Caco-2 (cell line): ENCODE data around the gene PAFAH1B2. TPM values are rescaled to one million over a fixed set of nuclear protein-coding genes. Genes with fewer than 3 reads are reported as not detected.

Experiments used
- BruUV-seq: library from RNA; stranded (reverse); fragments of 400-500 nt; replicated peaks from 2 replicates; lab custom pipeline; 2021; lab: Mats Ljungman, UMichigan
- CTCF ChIA-PET: fragments of 300-600 bp; sonication (Branson Sonifier 250); formaldehyde crosslinking; loops from one replicate; lab custom pipeline; 2022; ENCODE audit warnings: antibody characterized with exemption; lab: Charles Lee
- POLR2A ChIA-PET: fragments of 300-600 bp; sonication (Branson Sonifier 250); formaldehyde crosslinking; loops from one replicate; lab custom pipeline; 2022; ENCODE audit warnings: antibody characterized with exemption; lab: Charles Lee
- DNase-seq, 2 experiments: peaks; one replicate each; pipeline versions ENCODE4 v3.0.0 to v3.0.0-alpha.2; 2020 to 2022
- H3K27me3 ChIP-seq: replicated peaks from 2 replicates; pipeline ENCODE4 v1.6.0; 2011; ENCODE audit warnings: low read length; ENCODE audit not compliant: control insufficient read depth, insufficient read depth
- H3K36me3 ChIP-seq: 2 replicates; pipeline ENCODE4 v1.5.1; 2011; ENCODE audit warnings: low read length; ENCODE audit not compliant: control insufficient read depth, insufficient read depth
- H3K4me1 ChIP-seq: fragments of 250-450 bp; sonication (Bioruptor Pico); 2 replicates; pipeline ENCODE4 v1.5.1; 2020; ENCODE audit warnings: mild to moderate bottlenecking
- H3K4me3 ChIP-seq: 2 replicates; pipeline ENCODE4 v1.5.1; 2011; ENCODE audit warnings: low read depth, mild to moderate bottlenecking, control low read depth, low read length
- H3K9me3 ChIP-seq: fragments of 250-450 bp; sonication (Bioruptor Pico); 2 replicates; pipeline ENCODE4 v1.5.1; 2020; ENCODE audit warnings: mild to moderate bottlenecking, moderate library complexity
- H3K27ac Mint-ChIP-seq: one replicate; pipeline ENCODE4 v1.8.0; 2022; ENCODE audit warnings: mixed read lengths; ENCODE audit not compliant: unreplicated experiment
- H3K27me3 Mint-ChIP-seq: one replicate; pipeline ENCODE4 v1.8.0; 2022; ENCODE audit warnings: mixed read lengths; ENCODE audit not compliant: insufficient read depth, unreplicated experiment
- H3K36me3 Mint-ChIP-seq: one replicate; pipeline ENCODE4 v1.8.0; 2022; ENCODE audit warnings: mild to moderate bottlenecking, mixed read lengths; ENCODE audit not compliant: insufficient read depth, unreplicated experiment
- H3K4me1 Mint-ChIP-seq: one replicate; pipeline ENCODE4 v1.8.0; 2022; ENCODE audit warnings: low read depth, mixed read lengths; ENCODE audit not compliant: unreplicated experiment
- H3K4me3 Mint-ChIP-seq: one replicate; pipeline ENCODE4 v1.8.0; 2022; ENCODE audit warnings: mild to moderate bottlenecking, moderate library complexity, mixed read lengths; ENCODE audit not compliant: unreplicated experiment
- H3K9me3 Mint-ChIP-seq: one replicate; pipeline ENCODE4 v1.8.0; 2022; ENCODE audit warnings: mixed read lengths; ENCODE audit not compliant: unreplicated experiment
- CTCF ChIP-seq, 2 experiments: fragments of 200-600 bp in 1 of 2; IDR thresholded peaks; 1 replicate in 1 of 2; 2 replicates in 1 of 2; pipeline versions ENCODE4 v1.5.1 to v1.8.0; 2011 to 2022; ENCODE audit warnings: antibody characterized with exemption in 1 of 2, control low read depth in 1 of 2, inconsistent platforms in 1 of 2, low read depth in 1 of 2, low read length in 1 of 2, mild to moderate bottlenecking in 1 of 2, moderate library complexity in 1 of 2; ENCODE audit not compliant: insufficient read depth in 1 of 2, severe bottlenecking in 1 of 2, unreplicated experiment in 1 of 2
- intact Hi-C: fragments of 100-400 bp; cut with micrococcal nuclease; formaldehyde crosslinking; loops from one replicate; pipeline ENCODE4 v1.10.0; 2022; ENCODE audit not compliant: unreplicated experiment
- total RNA-seq: library from RNA; stranded (reverse); gene quantifications from 2 replicates; pipeline ENCODE4 v1.2.3, GENCODE V29; 2022

PAFAH1B2 gene
- total RNA-seq, 1 experiment from 2014 or later, result 167 TPM

- no peak overlapping the region for H3K27ac Mint-ChIP-seq
- no peaks in the 10 kb centered on the region for H3K9me3 ChIP-seq
- H3K27me3 Mint-ChIP-seq, result no peaks in the 10 kb centered on the region
- BruUV-seq, result no TSS peak
- peaks cover 16% of the 10 kb centered on the region for H3K36me3 ChIP-seq
- CTCF ChIA-PET, result no interaction called here
- no peak overlapping the region for H3K4me3 ChIP-seq
- H3K9me3 Mint-ChIP-seq, result no peaks in the 10 kb centered on the region
- no peaks in the 10 kb centered on the region for H3K27me3 ChIP-seq
- POLR2A ChIA-PET, result no interaction called here
- peaks cover 11% of the 10 kb centered on the region for H3K4me1 Mint-ChIP-seq
- no peak for TF ChIP-seq CTCF (IDR thresholded peaks at IDR 0.05; ENCODE audit: insufficient read depth in 1 of 2, low read depth in 1 of 2, low read length in 1 of 2, severe bottlenecking in 1 of 2, unreplicated experiment in 1 of 2)
- H3K4me3 Mint-ChIP-seq, result no peak overlapping the region
- intact Hi-C loops, result no loop called here
- H3K4me1 ChIP-seq, result peaks cover 12% of the 10 kb centered on the region
- peaks cover 18% of the 10 kb centered on the region for H3K36me3 Mint-ChIP-seq
- no peak for DNase-seq
Observed at GRCh38 chr11:117187007-117187406, 42.9 kb downstream of the PAFAH1B2 start.

- Histone ChIP-seq H3K36me3 (peaks cover 12% of the 10 kb centered on the region), H3K4me3 (no peak overlapping the region), H3K4me1 (peaks cover 12% of the 10 kb centered on the region), H3K27me3 (no peaks in the 10 kb centered on the region), H3K9me3 (no peaks in the 10 kb centered on the region)
- TF ChIP-seq CTCF (IDR thresholded peaks at IDR 0.05; ENCODE audit: insufficient read depth in 1 of 2, low read depth in 1 of 2, low read length in 1 of 2, severe bottlenecking in 1 of 2, unreplicated experiment in 1 of 2), result no peak
- intact Hi-C loops, result no loop called here
- peaks cover 19% of the 10 kb centered on the region for H3K36me3 Mint-ChIP-seq
- no peak for DNase-seq
- H3K27ac Mint-ChIP-seq, result no peak overlapping the region
- peaks cover 11% of the 10 kb centered on the region for H3K4me1 Mint-ChIP-seq
- no TSS peak for BruUV-seq
- POLR2A ChIA-PET, result no interaction called here
- H3K9me3 Mint-ChIP-seq, result no peaks in the 10 kb centered on the region
- CTCF ChIA-PET, result no interaction called here
- no peaks in the 10 kb centered on the region for H3K27me3 Mint-ChIP-seq
- H3K4me3 Mint-ChIP-seq, result no peak overlapping the region
Observed at GRCh38 chr11:117187428-117187798, 43.3 kb downstream of the PAFAH1B2 start.

- ChIA-PET POLR2A (no interaction called here), CTCF (no interaction called here)
- Histone ChIP-seq H3K4me3 (no peak overlapping the region), H3K4me1 (peaks cover 12% of the 10 kb centered on the region), H3K9me3 (no peaks in the 10 kb centered on the region), H3K27me3 (no peaks in the 10 kb centered on the region), H3K36me3 (peaks cover 11% of the 10 kb centered on the region)
- no peak overlapping the region for H3K4me3 Mint-ChIP-seq
- no peak for TF ChIP-seq CTCF (IDR thresholded peaks at IDR 0.05; ENCODE audit: insufficient read depth in 1 of 2, low read depth in 1 of 2, low read length in 1 of 2, severe bottlenecking in 1 of 2, unreplicated experiment in 1 of 2)
- H3K27me3 Mint-ChIP-seq, result no peaks in the 10 kb centered on the region
- no peak overlapping the region for H3K27ac Mint-ChIP-seq
- BruUV-seq, result no TSS peak
- peaks cover 19% of the 10 kb centered on the region for H3K36me3 Mint-ChIP-seq
- H3K9me3 Mint-ChIP-seq, result no peaks in the 10 kb centered on the region
- intact Hi-C loops, result no loop called here
- DNase-seq, result no peak
- H3K4me1 Mint-ChIP-seq, result peaks cover 11% of the 10 kb centered on the region
Observed at GRCh38 chr11:117187799-117188481, 43.9 kb downstream of the PAFAH1B2 start.
